K562 (cell line): ENCODE data around the gene ADI1. TPM values are rescaled to one million over a fixed set of nuclear protein-coding genes. Genes with fewer than 3 reads are reported as not detected.

Experiments used
- CBFA2T2 ChIP-seq: fragments of 450-650 bp; conservative IDR thresholded peaks from 2 replicates; pipeline ENCODE4 v1.6.1; 2017; ENCODE audit warnings: mild to moderate bottlenecking
- E2F6 ChIP-seq, 2 experiments: IDR thresholded peaks; 2 replicates each; pipeline ENCODE4 v1.6.1; 2011; ENCODE audit warnings: borderline replicate concordance in 1 of 2, control low read depth in 1 of 2, low read depth in 1 of 2, low read length in 1 of 2, mild to moderate bottlenecking in 1 of 2, mixed read lengths in 1 of 2, moderate library complexity in 1 of 2; ENCODE audit not compliant: insufficient read depth in 1 of 2, insufficient read length in 1 of 2, poor library complexity in 1 of 2, severe bottlenecking in 1 of 2; ENCODE audit errors: extremely low read depth in 1 of 2
- FOXA3 ChIP-seq, 2 experiments: fragments of 450-650 bp in 1 of 2; sonication (generic) in 1 of 2; formaldehyde crosslinking; IDR thresholded peaks in 1 of 2; conservative IDR thresholded peaks in 1 of 2; 2 replicates each; pipeline versions ENCODE4 v1.4.0 to v1.8.0; 2020 to 2022; ENCODE audit warnings: mild to moderate bottlenecking in 2 of 2, missing genetic modification reagents in 1 of 2
- GABPA ChIP-seq: fragments of 200-800 bp; sonication (Bioruptor generic); conservative IDR thresholded peaks from 2 replicates; pipeline ENCODE4 v1.6.1; 2016; ENCODE audit warnings: low read depth, missing genetic modification characterization, missing compliant biosample characterization
- HIVEP1 ChIP-seq: fragments of 250-450 bp; sonication (Bioruptor Pico); IDR thresholded peaks from 2 replicates; pipeline ENCODE4 v1.4.0; 2020; ENCODE audit warnings: mild to moderate bottlenecking
- HMGN3 ChIP-seq: IDR thresholded peaks from 2 replicates; pipeline ENCODE4 v1.6.1; 2011; ENCODE audit warnings: borderline replicate concordance, low read depth, mild to moderate bottlenecking, mixed read lengths, low read length; ENCODE audit not compliant: insufficient read length; ENCODE audit errors: extremely low read depth
- NBN ChIP-seq: fragments of 450-650 bp; IDR thresholded peaks from 2 replicates; pipeline ENCODE4 v1.6.1; 2016; ENCODE audit warnings: low read depth, mild to moderate bottlenecking
- NELFE ChIP-seq: IDR thresholded peaks from 2 replicates; pipeline ENCODE4 v1.6.1; 2011; ENCODE audit warnings: mild to moderate bottlenecking; ENCODE audit not compliant: insufficient read depth, insufficient read length
- NR4A1 ChIP-seq, 2 experiments: fragments of 250-450 bp in 1 of 2; fragments of 450-650 bp in 1 of 2; sonication (Bioruptor Pico) in 1 of 2; IDR thresholded peaks; 2 replicates each; pipeline versions ENCODE4 v1.4.0 to v1.6.1; 2016 to 2020; ENCODE audit warnings: mild to moderate bottlenecking in 2 of 2, missing compliant biosample characterization in 1 of 2, missing genetic modification characterization in 1 of 2, moderate library complexity in 1 of 2
- PKNOX1 ChIP-seq: fragments of 450-650 bp; IDR thresholded peaks from 2 replicates; pipeline ENCODE4 v1.6.1; 2016
- RBM22 ChIP-seq: fragments of 200-400 bp; formaldehyde crosslinking; IDR thresholded peaks from 2 replicates; pipeline ENCODE4 v1.6.1; 2018; ENCODE audit warnings: low read length, low read depth; ENCODE audit not compliant: poor library complexity, severe bottlenecking
- U2AF1 ChIP-seq: fragments of 200-400 bp; formaldehyde crosslinking; optimal IDR thresholded peaks from 2 replicates; pipeline ENCODE3; 2017; ENCODE audit warnings: mild to moderate bottlenecking, low read depth, low read length, moderate library complexity
- YY1 ChIP-seq, 3 experiments: IDR thresholded peaks; 2 replicates each; pipeline ENCODE4 v1.6.1; 2011; ENCODE audit warnings: low read length in 2 of 3, mild to moderate bottlenecking in 2 of 3, moderate library complexity in 2 of 3, borderline replicate concordance in 1 of 3, control low read depth in 1 of 3, low read depth in 1 of 3; ENCODE audit not compliant: insufficient read depth in 3 of 3, insufficient replicate concordance in 2 of 3, control insufficient read depth in 1 of 3, insufficient read length in 1 of 3; ENCODE audit errors: extremely low read depth in 1 of 3
- ZFP30 ChIP-seq: fragments of 250-450 bp; sonication (Bioruptor Pico); IDR thresholded peaks from 2 replicates; pipeline ENCODE4 v1.8.0; 2022; ENCODE audit warnings: moderate library complexity, mild to moderate bottlenecking, inconsistent platforms, borderline replicate concordance
- ZKSCAN1 ChIP-seq: fragments of 150-350 bp; IDR thresholded peaks from 2 replicates; pipeline ENCODE4 v1.6.1; 2016; ENCODE audit warnings: low read depth, low read length
- ZNF140 ChIP-seq: fragments of 250-450 bp; sonication (Bioruptor Pico); IDR thresholded peaks from 2 replicates; pipeline ENCODE4 v1.8.0; 2021; ENCODE audit warnings: moderate library complexity, mild to moderate bottlenecking, inconsistent platforms
- ZNF263 ChIP-seq: sonication (generic); formaldehyde crosslinking; IDR thresholded peaks from 2 replicates; pipeline ENCODE4 v1.8.0; 2022; ENCODE audit warnings: mild to moderate bottlenecking, missing genetic modification reagents, borderline replicate concordance
- ZNF347 ChIP-seq: fragments of 450-650 bp; formaldehyde crosslinking; IDR thresholded peaks from 2 replicates; pipeline ENCODE4 v1.4.0; 2020; ENCODE audit warnings: low read depth, mild to moderate bottlenecking, moderate library complexity
- polyA plus RNA-seq, 8 experiments: library from polyadenylated mRNA; depleted of rRNA in 4 of 8; stranded (reverse) in 5 of 8; unstranded in 3 of 8; fragments of >200 nt; fragmentation: Nextera tagmentation in 2 of 8; fragmentation: Illumina TruSeq in 1 of 8; extraction: Ambion mirVana in 2 of 8; extraction: Trizol in 1 of 8; gene quantifications; 2 replicates each; pipeline versions ENCODE4 v1.2.1 to v1.2.3, GENCODE V29; 2011 to 2014; ENCODE audit warnings: inconsistent platforms in 1 of 8, missing spikeins in 1 of 8
- total RNA-seq, 7 experiments: library from RNA; depleted of rRNA in 6 of 7; stranded (reverse); fragments of >200 nt in 6 of 7; fragmentation: Illumina TruSeq in 2 of 7; extraction: Trizol in 2 of 7; gene quantifications; 2 replicates each; pipeline versions ENCODE4 v1.2.1 to v1.2.3, GENCODE V29; 2011 to 2021; ENCODE audit warnings: low replicate concordance in 1 of 7

Gene ADI1
- total and polyA plus RNA-seq, 9 of the 15 experiments (the other 6 are each of a cell fraction or from before 2014, with no cell fraction given): 6.1 to 51.0 (median 27.1) TPM

GRCh38 chr2:3518496-3519254 is 656 bp downstream of the ADI1 start (continued):
- peak; percentile 60 for TF ChIP-seq GABPA (tag)
- peak; percentile 76 for TF ChIP-seq PKNOX1
- no peak for TF ChIP-seq CBFA2T2
- TF ChIP-seq HIVEP1 (CRISPR knock-in tag): 0 out of 2 replicates have a peak, but pooled peaks have one; percentile 29
- TF ChIP-seq ZNF140 (CRISPR knock-in tag): no peak
- peak in 1 of 2 experiments; percentile 44 for TF ChIP-seq E2F6 (IDR thresholded peaks at IDR 0.05; ENCODE audit: borderline replicate concordance in 1 of 2, extremely low read depth in 1 of 2, insufficient read depth in 1 of 2, insufficient read length in 1 of 2, low read depth in 1 of 2, low read length in 1 of 2, poor library complexity in 1 of 2, severe bottlenecking in 1 of 2)
- TF ChIP-seq FOXA3 (CRISPR knock-in tag; conservative IDR thresholded peaks at IDR 0.05 in 1 of 2, IDR thresholded peaks at IDR 0.05 in 1 of 2): peak in 1 of 2 experiments; percentile 48; a peak in 1 of 4 replicates
- peak; percentile 60; the same call in 1 of the 2 replicates for TF ChIP-seq ZKSCAN1
- no peak for TF ChIP-seq NBN
- TF ChIP-seq ZNF263 (CRISPR knock-in tag): no peak
- TF ChIP-seq ZFP30 (CRISPR knock-in tag): no peak
- peak; percentile 16 for TF ChIP-seq RBM22
- TF ChIP-seq YY1 (IDR thresholded peaks at IDR 0.05; ENCODE audit: borderline replicate concordance in 1 of 3, control insufficient read depth in 1 of 3, extremely low read depth in 1 of 3, insufficient read depth in 3 of 3, insufficient read length in 1 of 3, insufficient replicate concordance in 2 of 3, low read depth in 1 of 3, low read length in 2 of 3): peak in 1 of 3 experiments; percentile 55
- TF ChIP-seq U2AF1: no peak
- peak; percentile 45 for TF ChIP-seq HMGN3
- 0 out of 2 replicates have a peak, but pooled peaks have one; percentile 35 for TF ChIP-seq NR4A1 (CRISPR knock-in tag; IDR thresholded peaks at IDR 0.05)
- TF ChIP-seq NR4A1 (tag; IDR thresholded peaks at IDR 0.05): no peak
- no peak for TF ChIP-seq NELFE
- TF ChIP-seq ZNF347 (CRISPR knock-in tag): no peak
